Ishikawa (cell line): ENCODE results near the gene CRY1.

Experiments
- CEBPB ChIP-seq: IDR thresholded peaks from 2 replicates; pipeline ENCODE4 v1.6.1; 2012
- CREB1 ChIP-seq: IDR thresholded peaks from 2 replicates; pipeline ENCODE4 v1.6.1; 2012; ENCODE audit warnings: low read depth
- EGR1 ChIP-seq: IDR thresholded peaks from 2 replicates; pipeline ENCODE4 v1.6.1; 2012
- EP300 ChIP-seq: IDR thresholded peaks from 2 replicates; pipeline ENCODE4 v1.6.1; 2012; ENCODE audit warnings: borderline replicate concordance
- FOXM1 ChIP-seq: IDR thresholded peaks from 2 replicates; pipeline ENCODE4 v1.6.1; 2012; ENCODE audit warnings: low read depth, borderline replicate concordance
- NFIC ChIP-seq: IDR thresholded peaks from 2 replicates; pipeline ENCODE4 v1.6.1; 2012
- RAD21 ChIP-seq: IDR thresholded peaks from 2 replicates; pipeline ENCODE4 v1.6.1; 2012; ENCODE audit warnings: low read depth
- TAF1 ChIP-seq: IDR thresholded peaks from 2 replicates; pipeline ENCODE4 v1.6.1; 2012; ENCODE audit warnings: low read depth, mild to moderate bottlenecking
- TCF12 ChIP-seq: IDR thresholded peaks from 2 replicates; pipeline ENCODE4 v1.6.1; 2012; ENCODE audit warnings: low read depth
- TEAD4 ChIP-seq: IDR thresholded peaks from 2 replicates; pipeline ENCODE4 v1.6.1; 2012
- USF1 ChIP-seq: IDR thresholded peaks from 2 replicates; pipeline ENCODE4 v1.6.1; 2012
- YY1 ChIP-seq: IDR thresholded peaks from 2 replicates; pipeline ENCODE4 v1.6.1; 2012; ENCODE audit warnings: low read depth
- TF ChIP-seq, protein P1 (sequence below): IDR thresholded peaks from 2 replicates; pipeline ENCODE4 v1.6.1; 2012; ENCODE audit warnings: low read depth, mild to moderate bottlenecking
- TF ChIP-seq, protein P2 (sequence below): IDR thresholded peaks from 2 replicates; pipeline ENCODE4 v1.6.1; 2012

The CRY1 gene

DNA sequence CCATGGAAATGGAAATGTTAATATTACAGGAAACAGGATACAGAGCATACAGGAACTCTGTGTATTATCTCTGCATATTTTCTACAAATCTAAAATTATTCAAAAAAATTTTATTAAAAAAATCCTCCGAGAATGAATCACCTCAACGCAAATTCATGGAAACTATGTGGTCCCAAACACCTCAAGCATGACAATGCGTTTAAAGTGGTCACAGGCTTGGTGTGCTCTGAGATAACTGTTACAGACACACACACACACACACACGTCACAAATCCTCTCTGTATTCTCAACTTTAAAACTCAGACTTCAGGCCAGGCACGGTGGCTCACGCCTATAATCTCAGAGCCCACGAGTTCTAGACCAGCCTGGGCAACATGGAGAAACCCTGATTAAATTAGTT lies 61.1 kb downstream of the CRY1 start:
- TF ChIP-seq USF1, result no peak
- TF ChIP-seq, protein P1, sequence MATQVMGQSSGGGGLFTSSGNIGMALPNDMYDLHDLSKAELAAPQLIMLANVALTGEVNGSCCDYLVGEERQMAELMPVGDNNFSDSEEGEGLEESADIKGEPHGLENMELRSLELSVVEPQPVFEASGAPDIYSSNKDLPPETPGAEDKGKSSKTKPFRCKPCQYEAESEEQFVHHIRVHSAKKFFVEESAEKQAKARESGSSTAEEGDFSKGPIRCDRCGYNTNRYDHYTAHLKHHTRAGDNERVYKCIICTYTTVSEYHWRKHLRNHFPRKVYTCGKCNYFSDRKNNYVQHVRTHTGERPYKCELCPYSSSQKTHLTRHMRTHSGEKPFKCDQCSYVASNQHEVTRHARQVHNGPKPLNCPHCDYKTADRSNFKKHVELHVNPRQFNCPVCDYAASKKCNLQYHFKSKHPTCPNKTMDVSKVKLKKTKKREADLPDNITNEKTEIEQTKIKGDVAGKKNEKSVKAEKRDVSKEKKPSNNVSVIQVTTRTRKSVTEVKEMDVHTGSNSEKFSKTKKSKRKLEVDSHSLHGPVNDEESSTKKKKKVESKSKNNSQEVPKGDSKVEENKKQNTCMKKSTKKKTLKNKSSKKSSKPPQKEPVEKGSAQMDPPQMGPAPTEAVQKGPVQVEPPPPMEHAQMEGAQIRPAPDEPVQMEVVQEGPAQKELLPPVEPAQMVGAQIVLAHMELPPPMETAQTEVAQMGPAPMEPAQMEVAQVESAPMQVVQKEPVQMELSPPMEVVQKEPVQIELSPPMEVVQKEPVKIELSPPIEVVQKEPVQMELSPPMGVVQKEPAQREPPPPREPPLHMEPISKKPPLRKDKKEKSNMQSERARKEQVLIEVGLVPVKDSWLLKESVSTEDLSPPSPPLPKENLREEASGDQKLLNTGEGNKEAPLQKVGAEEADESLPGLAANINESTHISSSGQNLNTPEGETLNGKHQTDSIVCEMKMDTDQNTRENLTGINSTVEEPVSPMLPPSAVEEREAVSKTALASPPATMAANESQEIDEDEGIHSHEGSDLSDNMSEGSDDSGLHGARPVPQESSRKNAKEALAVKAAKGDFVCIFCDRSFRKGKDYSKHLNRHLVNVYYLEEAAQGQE, result no peak

GRCh38 chr12:107031061-107031460 lies 62.3 kb downstream of the CRY1 start:
- TF ChIP-seq USF1, result no peak
- TF ChIP-seq, protein P2, sequence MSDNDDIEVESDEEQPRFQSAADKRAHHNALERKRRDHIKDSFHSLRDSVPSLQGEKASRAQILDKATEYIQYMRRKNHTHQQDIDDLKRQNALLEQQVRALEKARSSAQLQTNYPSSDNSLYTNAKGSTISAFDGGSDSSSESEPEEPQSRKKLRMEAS, result no peak
- TF ChIP-seq YY1, result no peak
- TF ChIP-seq TAF1, result no peak
- no peak for TF ChIP-seq FOXM1
- no peak for TF ChIP-seq RAD21
- no peak for TF ChIP-seq TEAD4
- TF ChIP-seq EGR1, result no peak
- TF ChIP-seq EP300, result no peak
- TF ChIP-seq NFIC, result no peak

DNA sequence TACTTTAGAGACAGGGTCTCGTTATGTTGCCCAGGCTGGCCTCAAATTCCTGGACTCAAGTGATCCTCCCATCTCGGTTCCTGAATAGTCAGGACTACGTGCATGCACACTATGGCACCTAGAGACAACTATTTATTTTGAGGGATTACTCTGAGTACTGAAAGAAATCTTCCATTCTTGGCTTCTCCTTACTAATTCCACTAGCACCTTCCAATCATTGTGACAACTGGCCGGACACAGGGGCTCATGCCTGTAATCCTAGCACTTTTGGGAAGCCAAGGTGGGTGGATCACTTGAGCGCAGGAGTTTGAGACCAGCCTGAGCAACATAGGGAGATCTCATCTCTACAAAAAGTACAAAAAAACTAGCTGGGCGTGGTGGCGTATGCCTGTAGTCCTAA lies 64.3 kb downstream of the CRY1 start:
- TF ChIP-seq EGR1 (no peak), NFIC (no peak), TEAD4 (no peak), USF1 (no peak)
- TF ChIP-seq, protein P1, result no peak

GRCh38 chr12:107027636-107028053 lies 65.7 kb downstream of the CRY1 start:
- no peak for TF ChIP-seq TCF12
- TF ChIP-seq FOXM1, result no peak
- TF ChIP-seq TEAD4, result peak; percentile 18; the same call in 1 of the 2 replicates
- no peak for TF ChIP-seq CREB1
- no peak for TF ChIP-seq YY1
- TF ChIP-seq TAF1, result no peak
- no peak for TF ChIP-seq EGR1

DNA sequence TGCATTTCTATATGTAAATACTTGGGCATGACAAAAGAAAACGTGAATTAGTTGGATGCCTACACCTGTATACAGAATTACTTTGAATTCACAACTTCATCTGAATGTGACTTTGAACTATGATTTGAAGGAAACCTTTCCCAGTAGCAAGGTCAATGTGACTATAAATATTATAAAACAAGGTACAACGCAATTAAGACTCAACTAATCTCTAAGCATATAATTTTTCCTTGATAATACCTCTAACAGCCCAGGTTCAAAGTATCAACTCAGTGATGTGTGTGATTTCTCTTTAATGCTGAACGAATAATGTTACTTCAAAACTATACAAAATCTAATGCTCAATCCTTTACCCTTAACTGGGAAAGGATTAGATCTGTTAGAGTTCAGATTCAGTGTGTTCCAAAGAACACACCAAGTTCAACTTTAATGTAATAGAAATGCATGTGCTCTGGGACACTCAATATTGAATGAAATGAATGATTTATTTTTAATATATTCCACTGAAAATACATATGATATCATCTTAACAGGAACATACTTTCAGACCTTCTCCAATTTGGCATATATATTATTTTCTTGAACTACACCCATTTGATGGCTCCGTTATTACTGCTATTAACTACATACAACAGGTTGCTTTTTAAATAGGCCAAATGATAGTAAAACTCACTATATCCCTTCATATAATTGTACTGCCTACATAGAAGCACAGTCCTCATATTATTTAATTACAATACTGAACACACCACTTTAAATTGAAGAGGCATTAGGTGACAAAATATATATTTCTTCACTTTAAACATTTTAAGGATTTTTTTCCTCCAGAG lies 66.3 kb downstream of the CRY1 start:
- TF ChIP-seq RAD21 (no peak), USF1 (no peak), NFIC (no peak), CREB1 (no peak), TCF12 (no peak), FOXM1 (no peak), CEBPB (no peak), TAF1 (no peak)
- TF ChIP-seq, protein P1, result no peak
